Measurements from ENCODE around the gene CBFA2T3.

CBFA2T3 gene

DNA sequence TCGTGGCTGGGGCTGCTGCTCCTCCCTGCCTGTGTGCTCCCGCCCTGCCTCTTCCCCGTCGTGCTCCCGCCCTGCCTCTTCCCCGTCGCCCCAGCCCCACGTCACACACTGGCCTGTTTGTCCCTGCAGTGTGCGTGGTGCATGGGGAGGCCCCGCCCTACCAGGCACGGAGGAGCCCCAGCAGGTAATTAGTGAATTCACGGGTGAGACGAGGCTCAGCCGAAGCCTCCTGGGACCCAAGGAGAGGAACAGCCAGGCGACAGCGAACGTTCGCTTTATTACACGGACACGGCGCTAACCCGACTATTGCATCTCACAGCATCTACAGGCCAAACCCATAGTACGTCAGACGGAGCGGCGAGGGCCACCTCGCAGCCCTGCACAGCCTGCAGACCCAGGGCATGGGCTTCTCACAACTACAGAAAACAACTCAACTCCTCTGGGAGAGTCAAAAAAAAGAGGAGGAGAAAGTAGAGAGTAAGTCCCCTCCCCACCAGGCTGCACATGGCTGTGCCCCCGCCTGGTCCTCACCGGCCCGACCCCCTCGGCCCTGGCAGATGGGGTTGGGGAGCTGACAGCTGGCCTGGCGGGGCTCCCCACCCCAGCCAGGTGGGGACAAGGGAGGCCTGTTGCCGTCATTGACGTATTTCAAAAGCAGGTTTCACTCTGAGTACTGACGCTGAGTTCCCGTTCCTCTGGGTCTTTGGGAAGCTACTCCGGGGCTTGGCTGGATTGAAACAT lies 106.2 kb downstream of the CBFA2T3 start:
- DNase-seq: no peak

DNA sequence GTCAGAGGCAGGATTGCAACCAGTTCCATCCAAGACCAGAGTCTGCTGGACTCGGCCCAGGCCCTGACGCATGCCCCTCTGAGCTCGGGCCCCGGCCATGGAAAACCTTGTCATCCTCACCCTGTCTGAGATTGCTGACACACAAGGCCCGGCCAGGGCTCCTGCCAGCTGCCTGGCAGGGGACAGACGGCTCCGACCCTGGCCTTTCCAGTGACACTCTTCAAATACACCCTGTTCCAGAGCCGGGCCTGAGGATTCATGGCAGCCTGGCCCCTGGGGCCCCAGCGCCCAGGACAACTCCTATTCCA lies 107.4 kb downstream of the CBFA2T3 start:
- no peak for DNase-seq

DNA sequence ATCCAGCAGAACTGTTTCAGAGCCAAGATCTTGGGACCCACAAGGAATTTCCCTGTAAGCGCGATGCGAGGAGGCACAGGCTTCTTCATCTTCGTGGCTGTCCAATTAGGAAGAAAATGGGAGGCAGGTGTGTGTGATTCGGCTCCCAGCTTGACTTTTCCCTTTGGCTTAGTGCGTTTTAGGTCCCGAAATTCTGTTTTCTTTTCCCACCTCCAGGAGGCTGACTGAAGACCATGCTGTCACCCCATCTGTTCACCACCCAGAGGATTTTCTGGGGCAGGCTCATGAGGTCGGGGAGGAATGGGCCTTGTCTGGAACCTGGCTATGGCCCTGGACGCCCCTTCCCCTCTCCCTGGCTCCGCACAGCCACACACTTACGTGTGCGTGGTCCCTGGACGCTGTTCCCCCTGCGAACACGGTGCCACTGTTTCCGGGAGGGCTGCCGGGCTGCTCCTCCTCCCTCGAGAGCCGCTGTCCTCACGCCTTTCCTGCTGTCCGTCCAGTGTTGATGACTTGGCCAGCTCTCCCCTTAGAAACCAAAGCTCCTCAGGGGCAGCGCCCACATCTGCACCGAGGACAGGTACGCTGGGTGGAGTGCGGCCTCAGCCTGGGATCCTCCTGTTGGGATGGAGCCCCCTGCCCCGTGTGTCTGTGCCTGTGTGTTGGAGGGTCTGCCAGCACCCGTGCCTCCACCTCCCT lies 107.9 kb downstream of the CBFA2T3 start:
- DNase-seq: no peak

DNA sequence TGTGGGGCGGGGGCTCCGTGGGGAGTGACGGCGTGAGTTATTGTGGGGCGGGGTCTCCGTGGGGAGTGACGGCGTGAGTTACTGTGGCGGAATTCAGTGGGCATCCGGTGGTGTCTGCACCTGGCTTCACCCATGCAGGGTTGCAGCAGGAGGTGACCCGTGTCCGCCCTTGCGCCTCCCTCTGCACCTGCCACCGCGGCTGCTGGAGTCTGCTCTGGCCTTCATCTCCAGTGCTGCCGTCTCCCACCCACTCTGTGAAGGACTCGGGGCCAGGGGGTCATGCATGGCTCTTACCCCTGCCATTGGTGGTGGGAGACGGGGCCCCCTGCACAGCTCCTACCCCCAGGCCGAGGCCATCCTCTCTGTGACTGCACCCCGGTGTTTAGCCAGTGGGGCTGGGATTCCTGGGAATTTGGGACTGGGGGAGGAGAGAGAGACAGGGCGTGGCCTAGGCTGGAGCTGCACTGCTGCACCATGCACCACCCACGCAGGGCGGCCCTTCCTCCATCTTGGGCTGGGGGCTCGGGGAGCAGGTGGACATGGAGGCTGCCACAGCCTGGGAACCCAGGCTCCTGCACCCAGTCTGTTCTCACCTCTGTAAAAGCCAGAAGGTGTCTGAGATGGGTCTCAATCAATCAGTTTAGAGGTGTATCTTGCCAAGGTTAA lies 109.3 kb downstream of the CBFA2T3 start:
- no peak for DNase-seq

DNA sequence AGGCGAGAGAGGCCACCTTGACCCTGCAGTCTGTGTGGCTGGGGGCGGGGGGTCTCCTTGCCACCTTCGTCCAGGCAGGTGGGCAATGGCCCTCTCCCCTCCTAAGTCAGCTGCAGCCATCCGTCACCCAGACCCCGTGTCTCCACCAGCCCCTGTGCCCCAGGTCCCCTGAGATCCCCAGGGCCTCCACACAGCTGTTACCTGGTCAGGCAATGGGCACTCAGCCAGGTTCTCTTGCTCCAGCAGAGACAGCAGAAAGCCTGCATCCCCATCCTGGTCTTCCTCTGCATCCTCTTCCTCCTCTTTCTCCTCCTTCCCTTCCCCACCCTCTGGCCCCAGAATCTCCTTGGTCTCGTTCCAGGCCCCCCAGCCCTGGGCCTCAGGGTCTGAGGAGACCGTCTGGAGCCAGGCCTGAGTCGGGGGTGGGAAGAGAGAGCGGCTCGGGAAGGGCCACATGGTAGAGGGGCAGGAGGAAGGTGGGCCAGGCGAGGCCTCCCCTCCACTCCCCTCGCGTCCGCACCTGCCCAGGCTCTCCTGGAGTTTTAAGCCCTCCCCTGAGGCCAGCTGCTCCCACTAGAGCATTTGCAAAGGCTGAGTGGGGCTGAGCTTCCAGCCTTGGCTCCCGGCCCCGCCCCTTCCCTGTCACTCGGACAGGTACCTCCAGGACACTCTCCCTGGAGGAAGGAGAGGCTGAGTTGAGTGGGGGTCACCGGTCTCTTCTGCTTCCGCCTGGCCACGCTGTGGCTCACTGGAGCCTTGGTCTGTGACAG lies 110.7 kb downstream of the CBFA2T3 start, which contains the start of gene PABPN1L:
Gene PABPN1L, minus strand, starts transcription at position 510 of the 770 bp plus-strand sequence. Its CDS starts 54 bp downstream, at position 456.
- no peak for DNase-seq

DNA sequence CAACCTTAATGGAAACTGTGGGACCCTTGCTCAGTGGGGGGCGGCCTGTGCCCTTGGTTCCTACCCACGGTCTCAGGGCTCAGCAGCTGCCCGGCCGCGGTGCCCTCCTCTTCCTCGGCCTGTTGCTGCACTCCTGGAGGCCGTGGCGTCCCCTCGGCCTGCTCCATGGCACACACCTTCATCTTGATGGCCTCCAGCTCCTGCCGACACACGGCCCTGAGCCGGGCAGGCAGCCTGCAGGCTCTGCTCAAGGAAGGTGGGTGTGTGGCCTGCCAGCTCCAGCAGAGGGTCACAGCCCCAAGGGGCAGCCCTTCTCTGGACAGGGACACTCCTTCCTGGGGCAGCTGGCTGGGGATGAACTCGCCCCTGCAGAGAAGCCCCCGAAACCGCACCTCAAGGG lies 111.3 kb downstream of the CBFA2T3 start:
- DNase-seq: no peak

DNA sequence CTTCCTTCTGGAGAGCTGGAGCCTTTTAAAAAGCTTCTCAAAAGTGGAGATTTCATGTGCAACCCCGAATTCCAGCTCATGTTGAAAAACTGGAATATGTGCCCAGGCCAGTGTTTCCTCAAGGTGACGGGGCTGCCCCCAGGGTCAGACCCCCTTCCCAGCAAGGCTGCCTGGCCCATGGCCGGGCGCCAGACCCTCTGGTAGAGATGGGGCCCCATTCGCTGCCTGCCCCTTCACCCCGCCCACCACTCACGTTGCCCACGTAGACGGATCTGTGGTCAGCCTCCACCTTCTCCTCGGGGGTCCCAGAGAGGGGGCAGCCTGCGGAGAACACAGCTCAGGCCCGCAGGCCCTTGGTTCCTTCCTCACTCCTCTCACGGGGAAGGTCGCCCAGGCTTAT lies 111.7 kb downstream of the CBFA2T3 start:
- DNase-seq: no peak

DNA sequence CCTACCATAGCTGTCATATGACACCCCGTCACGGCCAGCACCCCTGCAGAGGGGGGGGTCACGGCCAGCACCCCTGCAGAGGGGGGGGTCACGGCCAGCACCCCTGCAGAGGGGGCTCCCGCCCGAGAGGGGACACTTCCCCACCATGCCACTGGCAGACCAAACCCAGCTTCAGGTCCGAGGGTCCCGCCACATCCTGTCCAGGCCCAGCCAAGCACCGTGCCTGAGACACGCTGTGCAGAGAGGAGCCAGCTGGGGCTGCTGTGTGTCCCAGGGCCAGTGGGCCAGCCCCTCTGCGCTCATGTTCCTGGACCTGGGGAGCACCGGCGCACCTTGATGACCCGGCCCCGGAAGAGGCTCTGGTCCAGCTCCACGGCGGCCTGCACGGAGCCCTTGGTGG lies 112.5 kb downstream of the CBFA2T3 start:
- DNase-seq: no peak

DNA sequence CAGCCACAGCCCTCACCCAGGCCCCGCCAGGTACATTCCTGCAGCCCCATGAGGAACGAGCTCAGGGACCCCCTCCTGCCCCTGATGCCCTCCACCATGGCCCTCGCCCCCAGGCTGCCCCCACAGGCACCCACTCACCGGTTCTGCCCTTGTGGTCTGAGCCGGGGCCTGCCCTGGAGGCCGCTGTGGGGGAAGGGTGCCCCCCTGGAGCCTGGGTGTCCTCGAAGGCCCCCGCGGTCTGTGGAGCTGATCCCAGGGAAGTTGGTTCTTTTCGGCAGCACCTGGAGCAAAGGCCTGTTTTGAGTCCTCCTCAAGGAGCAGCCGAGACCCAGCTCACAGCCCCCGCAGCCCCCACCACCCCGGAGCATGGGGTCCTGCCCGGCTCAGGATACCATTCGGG lies 112.9 kb downstream of the CBFA2T3 start:
- DNase-seq: no peak

DNA sequence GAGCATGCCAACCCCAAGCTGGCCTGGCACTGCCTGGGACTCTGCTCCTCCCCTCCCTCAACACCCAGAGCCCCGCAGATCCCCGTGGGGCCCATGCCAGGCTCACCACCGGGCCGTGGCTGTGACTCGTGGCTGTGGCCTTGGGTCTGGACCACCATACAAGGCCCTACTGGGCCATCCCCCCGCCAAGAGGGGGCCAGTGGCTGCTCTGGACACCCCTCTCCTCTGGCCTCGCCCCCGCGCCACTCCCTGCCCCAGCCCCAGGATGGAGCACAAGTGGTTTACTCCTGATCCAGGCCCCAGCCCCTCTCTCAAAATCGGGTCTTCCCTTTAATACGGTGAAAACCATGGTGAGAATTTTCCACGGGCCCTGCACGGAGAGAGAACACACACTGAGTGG lies 113.6 kb downstream of the CBFA2T3 start:
- DNase-seq: no peak

DNA sequence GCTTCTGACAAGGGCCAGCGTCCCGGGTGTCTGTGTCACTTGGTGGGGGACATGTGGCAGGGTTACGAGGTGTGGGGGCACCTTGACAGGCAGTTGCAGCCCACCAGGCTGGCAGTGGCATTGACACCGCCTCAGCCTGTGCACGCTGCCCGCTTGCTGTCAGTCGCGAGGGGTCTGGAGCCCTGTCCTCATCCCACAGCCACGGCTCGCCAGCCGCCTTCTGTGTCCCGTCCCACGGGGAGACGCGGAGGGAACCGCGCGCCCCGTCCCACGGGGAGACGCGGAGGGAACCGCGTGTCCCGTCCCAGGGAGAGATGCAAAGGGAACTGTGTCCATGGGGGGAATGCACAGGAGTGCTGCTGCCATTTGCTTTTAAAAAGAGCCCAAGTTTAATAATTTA lies 114.0 kb downstream of the CBFA2T3 start:
- no peak for DNase-seq

DNA sequence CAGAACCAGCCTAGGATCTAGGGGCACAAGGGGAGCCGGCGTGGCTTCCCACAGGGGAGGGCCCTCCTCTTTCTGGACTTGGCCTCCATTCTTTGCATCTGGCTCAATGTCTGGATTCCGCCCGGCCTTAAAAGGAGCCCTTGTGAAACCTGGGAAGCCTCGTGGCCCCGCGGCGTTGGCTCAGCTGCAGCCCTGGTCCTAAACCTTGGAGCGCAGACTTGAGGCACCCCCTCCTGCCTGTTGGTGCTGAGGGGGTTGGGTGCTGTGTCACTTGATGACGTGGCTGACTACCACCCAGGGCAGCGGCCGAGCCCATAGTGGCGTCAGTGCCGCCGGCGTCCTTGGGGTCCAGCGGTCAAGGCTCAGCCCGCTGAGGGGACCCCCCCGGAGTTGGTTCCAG lies 115.6 kb downstream of the CBFA2T3 start:
- no peak for DNase-seq

DNA sequence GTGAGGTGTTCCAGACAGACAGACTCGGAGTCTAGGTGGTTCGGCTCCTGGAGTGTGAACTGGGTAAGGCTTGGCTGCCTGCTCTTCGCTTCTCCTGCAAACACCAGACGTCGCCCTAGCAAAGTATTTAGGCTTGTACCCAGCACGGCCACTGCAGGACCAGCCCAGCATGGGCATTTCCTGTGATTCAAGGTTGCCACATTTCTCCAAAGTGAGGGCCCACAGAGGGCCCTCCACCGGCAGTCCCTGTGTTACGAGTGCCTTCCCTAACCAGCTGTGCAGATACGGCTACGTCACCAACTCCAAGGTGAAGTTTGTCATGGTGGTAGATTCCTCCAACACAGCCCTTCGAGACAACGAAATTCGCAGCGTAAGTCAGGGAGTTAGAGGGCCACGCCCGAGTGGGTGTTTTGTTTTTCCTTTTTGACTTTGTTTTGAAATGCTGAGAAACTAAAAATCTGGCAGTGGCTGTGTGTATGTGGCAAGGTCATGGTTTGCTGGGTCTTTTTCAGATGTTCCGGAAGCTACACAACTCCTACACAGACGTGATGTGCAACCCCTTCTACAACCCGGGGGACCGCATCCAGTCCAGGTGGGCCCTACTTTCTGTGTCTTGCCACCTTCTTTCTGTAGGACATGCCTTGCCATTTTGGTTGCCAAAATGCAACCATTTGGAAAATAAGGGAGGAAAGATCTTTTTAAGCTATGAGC lies 117.5 kb downstream of the CBFA2T3 start:
- no peak for DNase-seq

DNA sequence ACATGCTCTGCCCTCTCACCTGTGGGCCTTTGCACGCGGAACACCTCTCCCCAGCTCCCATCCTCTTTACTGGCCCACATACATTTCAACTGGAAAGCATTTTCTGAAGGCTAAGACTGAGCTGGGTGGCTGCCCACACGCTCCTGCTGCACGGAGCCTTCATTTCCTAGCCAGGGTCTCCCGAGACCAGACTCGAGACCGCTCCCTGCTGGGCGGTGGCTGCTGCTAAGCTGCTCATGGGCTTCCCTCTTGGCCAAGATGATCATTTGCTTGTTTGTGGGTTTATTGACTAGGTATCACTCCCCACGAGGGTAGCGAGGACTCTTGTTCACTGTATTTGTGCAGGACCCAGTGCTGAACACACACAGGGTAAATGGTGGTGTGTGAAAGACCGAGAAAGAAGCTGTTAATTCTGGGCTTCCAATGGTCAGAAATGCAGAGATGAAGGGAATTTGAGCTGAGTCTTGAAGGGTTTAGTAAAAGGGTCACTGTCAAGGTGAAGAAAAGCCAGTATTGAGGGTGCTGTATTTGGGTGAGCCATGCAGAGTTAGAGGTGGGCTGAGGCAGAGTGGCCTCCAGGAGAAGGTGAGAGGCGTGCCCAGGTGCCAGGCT lies 119.2 kb downstream of the CBFA2T3 start:
- peak; percentile 84 for DNase-seq

DNA sequence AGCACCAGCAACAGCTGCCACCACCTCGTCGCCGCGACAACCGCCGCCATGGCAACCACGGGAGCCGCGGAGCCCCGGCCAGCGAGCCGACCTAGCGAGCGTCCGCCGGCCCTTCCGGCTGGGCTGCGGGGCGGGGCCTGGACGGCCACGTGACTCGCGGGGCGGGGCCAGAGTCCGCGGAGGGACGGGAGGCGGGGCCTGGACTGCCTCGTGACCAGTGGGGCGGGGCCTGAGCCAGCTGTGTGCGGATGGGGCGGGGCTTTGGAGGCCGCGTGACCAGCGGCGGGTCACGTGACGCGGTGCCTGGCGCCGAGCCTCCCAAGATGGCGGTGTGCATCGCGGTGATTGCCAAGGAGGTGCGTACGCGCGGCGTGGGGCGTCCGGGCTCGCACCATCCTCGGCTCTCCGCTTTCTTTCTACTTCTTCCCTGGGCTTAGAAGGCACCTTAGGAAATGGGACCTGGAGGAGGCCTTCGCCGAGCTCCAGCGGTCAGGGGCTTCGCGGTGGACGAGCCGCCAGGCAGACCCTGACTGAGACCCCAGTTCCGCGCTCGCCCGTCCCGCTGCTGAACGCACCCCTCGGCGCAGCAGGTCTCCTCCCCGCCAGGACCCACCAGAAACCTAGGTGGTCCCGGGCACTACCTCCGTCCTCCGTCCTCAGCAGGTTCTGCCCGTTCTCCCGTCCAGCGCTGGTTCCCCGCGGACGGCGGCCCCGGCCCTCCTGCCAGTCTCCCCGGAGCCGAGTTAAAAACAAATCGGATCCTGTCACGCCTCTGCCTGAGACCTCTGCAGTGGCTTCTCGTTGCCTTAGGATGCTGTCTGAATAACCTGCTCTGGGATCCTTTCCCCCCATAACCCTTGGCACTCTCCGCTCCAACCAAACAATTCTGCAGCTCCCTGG lies 119.9 kb downstream of the CBFA2T3 start, which contains the start of the genes GALNS and TRAPPC2L:
Gene GALNS, minus strand, starts transcription at position 120 of the 900 bp plus-strand sequence. Its CDS starts 70 bp downstream, at position 50.
Gene TRAPPC2L, plus strand, starts transcription at position 300 of the 900 bp plus-strand sequence. Its CDS starts 24 bp downstream, at position 324.
- DNase-seq: peak; percentile 100

DNA sequence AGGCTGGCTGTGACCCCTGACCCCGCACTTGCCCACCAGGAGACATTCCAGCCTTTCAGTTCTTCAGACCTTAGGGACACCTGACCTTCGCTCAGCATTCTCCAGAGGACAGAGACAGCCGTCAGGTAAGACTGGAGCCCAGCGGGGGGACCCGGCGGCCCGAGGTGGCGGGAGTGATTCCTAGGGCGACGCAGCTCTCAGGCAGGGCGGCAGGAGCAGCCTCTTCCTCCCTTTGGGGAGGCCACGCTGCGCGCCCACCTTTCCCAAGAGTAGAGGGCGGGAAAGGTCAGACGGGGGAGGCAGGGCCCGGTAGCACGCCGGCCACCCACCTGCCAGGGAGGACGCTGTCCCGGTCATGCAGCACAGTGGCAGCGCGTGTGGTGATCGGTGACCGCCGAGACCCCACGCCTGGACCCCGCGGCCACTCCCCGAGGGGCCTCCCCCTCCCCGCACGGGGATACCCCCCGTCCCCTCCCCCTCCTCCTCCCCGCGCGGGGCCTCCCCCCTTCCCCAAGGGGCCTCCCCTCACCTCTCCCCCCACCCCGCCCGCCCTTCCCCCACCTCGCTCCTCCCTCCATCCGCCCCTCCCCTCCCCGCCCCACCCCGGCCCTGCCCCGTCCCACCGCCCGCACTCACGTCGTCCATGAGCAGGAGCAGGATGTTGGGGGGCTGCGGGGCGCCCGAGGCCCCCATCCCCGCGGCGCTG lies 120.7 kb downstream of the CBFA2T3 start:
- DNase-seq: no peak

DNA sequence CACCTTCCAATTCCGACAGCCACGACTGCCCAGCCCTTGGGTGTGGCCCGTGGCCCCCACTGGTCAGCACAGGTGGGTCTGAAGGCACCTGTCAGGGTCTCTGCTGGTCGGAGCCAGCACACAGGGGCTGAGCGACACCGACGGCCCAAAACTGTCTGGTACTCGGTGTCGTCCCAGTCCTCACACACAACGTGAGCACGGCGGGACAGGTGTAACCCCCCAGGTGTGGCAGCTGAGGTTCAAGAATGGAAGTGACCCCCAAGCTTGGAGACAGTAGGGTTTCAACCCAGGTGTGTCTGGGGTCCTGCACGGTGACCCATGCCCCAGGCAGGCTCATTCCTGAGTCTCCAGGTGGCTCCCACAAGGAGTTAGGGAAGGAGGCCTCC lies 121.3 kb downstream of the CBFA2T3 start:
- DNase-seq: no peak

DNA sequence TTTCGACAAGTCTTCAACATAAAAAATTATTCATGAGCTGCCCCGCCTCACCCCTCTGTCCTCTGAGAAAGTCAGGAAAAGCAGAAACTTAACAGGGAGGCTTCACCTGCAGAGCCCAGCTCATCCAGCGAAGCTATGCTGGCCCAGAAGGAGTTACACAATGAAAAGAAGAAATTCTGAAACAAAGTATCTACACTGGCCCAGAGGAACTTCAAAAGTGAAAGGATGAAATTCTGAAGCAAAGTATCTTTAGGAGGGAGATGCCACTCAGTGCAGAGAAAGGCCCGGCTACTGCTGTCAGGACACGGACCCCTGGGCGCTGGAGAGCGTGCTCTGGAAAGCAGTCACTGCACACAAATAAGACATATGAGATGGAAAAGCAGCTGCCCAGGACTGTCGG lies 121.8 kb downstream of the CBFA2T3 start:
- no peak for DNase-seq

DNA sequence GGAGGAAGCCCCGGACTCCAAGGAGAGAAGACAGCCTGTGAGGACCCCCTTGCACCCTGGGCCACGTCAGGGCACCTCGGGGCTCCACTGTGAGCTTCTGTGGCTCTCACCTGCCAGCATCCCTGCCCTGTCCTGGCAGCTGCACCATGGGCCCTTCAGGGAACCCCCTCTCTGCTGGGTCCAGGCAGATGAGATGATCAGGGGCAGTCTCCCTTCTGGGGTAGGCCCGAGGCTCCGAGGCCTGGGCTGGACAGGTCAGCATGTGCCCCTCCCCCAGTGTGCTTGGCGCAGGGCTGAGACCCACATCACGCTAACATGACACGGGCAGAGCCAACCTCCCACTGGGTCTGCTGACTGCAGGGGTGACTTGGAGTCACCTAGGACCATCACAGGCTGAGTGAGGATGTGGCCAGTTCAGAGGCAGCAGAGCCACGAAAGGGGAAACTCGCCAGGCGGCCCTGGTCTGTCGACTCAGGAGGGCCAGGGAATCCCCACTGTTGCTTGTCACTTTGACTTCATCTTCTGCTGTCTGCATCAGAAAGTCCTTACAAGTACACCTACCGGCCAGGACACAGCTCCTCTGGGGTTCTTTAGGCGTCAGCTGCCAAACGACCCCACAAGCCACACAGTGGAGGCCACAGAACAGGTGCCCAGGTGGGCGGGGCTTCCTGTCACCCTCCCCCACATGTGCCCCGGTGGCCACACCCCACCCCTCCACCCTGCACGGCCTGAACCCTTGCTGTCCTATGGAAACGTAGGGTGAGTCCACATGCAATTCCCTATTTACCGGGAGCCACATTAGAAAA lies 122.5 kb downstream of the CBFA2T3 start:
- DNase-seq: no peak

Data from activated CD4-positive, alpha-beta T cell treated with anti-CD3 and anti-CD28 coated beads for 48 hours (primary cell).